Astrocyte (in vitro differentiated cells and primary cell): Measurements from ENCODE around the gene TMUB1.

Experiments used
- EZH2 ChIP-seq: IDR thresholded peaks from 2 replicates; pipeline ENCODE4 v1.6.1; 2012; ENCODE audit warnings: mild to moderate bottlenecking, low read length, inconsistent platforms; ENCODE audit not compliant: insufficient read depth
- TF ChIP-seq, protein P1 (sequence below): IDR thresholded peaks from 2 replicates; pipeline ENCODE4 v1.5.1; 2011; ENCODE audit warnings: low read depth, mild to moderate bottlenecking, inconsistent platforms, low read length, moderate library complexity; ENCODE audit not compliant: insufficient read depth

DNA sequence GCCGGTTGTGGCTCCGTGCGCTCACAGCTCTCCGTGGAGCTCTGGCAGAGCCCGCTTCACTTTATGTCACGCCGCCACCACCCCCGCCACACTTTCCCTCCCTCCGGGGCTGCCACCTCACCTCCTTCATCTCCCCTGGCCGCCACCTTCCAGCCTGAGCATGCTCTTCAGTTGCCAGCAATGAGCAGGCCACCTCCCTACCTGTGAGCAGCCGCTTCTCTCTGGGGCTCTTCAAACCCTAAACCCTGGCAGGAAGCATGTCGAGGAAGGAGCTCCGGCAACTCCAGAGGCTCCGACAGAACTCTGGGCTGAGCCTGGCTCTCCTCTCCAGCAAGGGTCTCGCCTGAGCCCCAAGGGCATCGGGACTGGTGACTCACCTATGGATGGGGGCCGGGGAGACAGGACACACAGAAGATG, 47.5 kb upstream of the TMUB1 start:
- TF ChIP-seq, protein P1, sequence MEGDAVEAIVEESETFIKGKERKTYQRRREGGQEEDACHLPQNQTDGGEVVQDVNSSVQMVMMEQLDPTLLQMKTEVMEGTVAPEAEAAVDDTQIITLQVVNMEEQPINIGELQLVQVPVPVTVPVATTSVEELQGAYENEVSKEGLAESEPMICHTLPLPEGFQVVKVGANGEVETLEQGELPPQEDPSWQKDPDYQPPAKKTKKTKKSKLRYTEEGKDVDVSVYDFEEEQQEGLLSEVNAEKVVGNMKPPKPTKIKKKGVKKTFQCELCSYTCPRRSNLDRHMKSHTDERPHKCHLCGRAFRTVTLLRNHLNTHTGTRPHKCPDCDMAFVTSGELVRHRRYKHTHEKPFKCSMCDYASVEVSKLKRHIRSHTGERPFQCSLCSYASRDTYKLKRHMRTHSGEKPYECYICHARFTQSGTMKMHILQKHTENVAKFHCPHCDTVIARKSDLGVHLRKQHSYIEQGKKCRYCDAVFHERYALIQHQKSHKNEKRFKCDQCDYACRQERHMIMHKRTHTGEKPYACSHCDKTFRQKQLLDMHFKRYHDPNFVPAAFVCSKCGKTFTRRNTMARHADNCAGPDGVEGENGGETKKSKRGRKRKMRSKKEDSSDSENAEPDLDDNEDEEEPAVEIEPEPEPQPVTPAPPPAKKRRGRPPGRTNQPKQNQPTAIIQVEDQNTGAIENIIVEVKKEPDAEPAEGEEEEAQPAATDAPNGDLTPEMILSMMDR: no peak
- no peak for TF ChIP-seq EZH2
